ENCODE results near the gene MPRIP.

The MPRIP gene

GRCh38 chr17:17140590-17140980 lies 98.3 kb downstream of the MPRIP start:
- peaks cover 17% of the 10 kb centered on the region for H3K36me3 ChIP-seq (ENCODE audit: control insufficient read depth, insufficient read depth, low read length)
- H3K23ac ChIP-seq (ENCODE audit: low read length), result no peak overlapping the region
- H3K79me1 ChIP-seq (ENCODE audit: low read length), result no peaks in the 10 kb centered on the region
- no peak overlapping the region for H2BK15ac ChIP-seq (replicated peaks; ENCODE audit: low read depth)
- no peak overlapping the region for H3K27ac ChIP-seq (ENCODE audit: low read depth, low read length)
- DNase-seq, result peak; percentile 40
- H3K9ac ChIP-seq (ENCODE audit: low read length), result no peak overlapping the region
- no peak overlapping the region for H2BK120ac ChIP-seq (ENCODE audit: low read depth, low read length)
- H2AK5ac ChIP-seq (ENCODE audit: low read length), result no peak overlapping the region
- H3K27me3 ChIP-seq (ENCODE audit: insufficient read depth, low read length, poor library complexity), result no peaks in the 10 kb centered on the region
- no peak overlapping the region for H3K18ac ChIP-seq (ENCODE audit: low read length)
- H4K5ac ChIP-seq (ENCODE audit: low read length), result no peak overlapping the region
- no peak overlapping the region for H3K4me2 ChIP-seq (ENCODE audit: low read length)
- no peak overlapping the region for H3K4me3 ChIP-seq (ENCODE audit: low read length)
- H3K79me2 ChIP-seq (ENCODE audit: control insufficient read depth, insufficient read depth, low read length), result no peaks in the 10 kb centered on the region
- no peak overlapping the region for H2BK5ac ChIP-seq (ENCODE audit: low read length)
- H3K4ac ChIP-seq (ENCODE audit: low read depth, low read length), result no peak overlapping the region
- no CpG with 5 or more reads among the region's 5 CpGs for WGBS (ENCODE audit: extremely low coverage, insufficient coverage, low lambda C conversion rate)
- no peaks in the 10 kb centered on the region for H3K4me1 ChIP-seq (ENCODE audit: control insufficient read depth, low read depth, low read length)
- H4K8ac ChIP-seq (ENCODE audit: low read depth, low read length), result no peak overlapping the region
- H3K56ac ChIP-seq (ENCODE audit: low read length), result no peak overlapping the region

GRCh38 chr17:17141279-17141678 lies 99.0 kb downstream of the MPRIP start:
- H3K27me3 ChIP-seq (ENCODE audit: insufficient read depth, low read length, poor library complexity), result no peaks in the 10 kb centered on the region
- H3K27ac ChIP-seq (ENCODE audit: low read depth, low read length), result no peak overlapping the region
- H3K79me1 ChIP-seq (ENCODE audit: low read length), result no peaks in the 10 kb centered on the region
- DNase-seq, result no peak
- H3K23ac ChIP-seq (ENCODE audit: low read length), result no peak overlapping the region
- no peak overlapping the region for H3K9ac ChIP-seq (ENCODE audit: low read length)
- no peak overlapping the region for H4K5ac ChIP-seq (ENCODE audit: low read length)
- H3K4me1 ChIP-seq (ENCODE audit: control insufficient read depth, low read depth, low read length), result no peaks in the 10 kb centered on the region
- no peaks in the 10 kb centered on the region for H3K79me2 ChIP-seq (ENCODE audit: control insufficient read depth, insufficient read depth, low read length)
- peak overlapping the region; percentile 10 for H3K56ac ChIP-seq (ENCODE audit: low read length)
- H2BK120ac ChIP-seq (ENCODE audit: low read depth, low read length), result no peak overlapping the region
- H3K4me2 ChIP-seq (ENCODE audit: low read length), result no peak overlapping the region
- H2AK5ac ChIP-seq (ENCODE audit: low read length), result no peak overlapping the region
- no peak overlapping the region for H3K4me3 ChIP-seq (ENCODE audit: low read length)
- H4K8ac ChIP-seq (ENCODE audit: low read depth, low read length), result no peak overlapping the region
- no peak overlapping the region for H2BK5ac ChIP-seq (ENCODE audit: low read length)
- WGBS (ENCODE audit: extremely low coverage, insufficient coverage, low lambda C conversion rate), result no CpG with 5 or more reads among the region's 12 CpGs
- H3K36me3 ChIP-seq (ENCODE audit: control insufficient read depth, insufficient read depth, low read length), result peaks cover 17% of the 10 kb centered on the region
- no peak overlapping the region for H3K4ac ChIP-seq (ENCODE audit: low read depth, low read length)
- H3K18ac ChIP-seq (ENCODE audit: low read length), result no peak overlapping the region
- no peak overlapping the region for H2BK15ac ChIP-seq (replicated peaks; ENCODE audit: low read depth)

GRCh38 chr17:17141860-17142552 lies 99.7 kb downstream of the MPRIP start:
- Histone ChIP-seq H3K4me1 (ENCODE audit: control insufficient read depth, low read depth, low read length) (no peaks in the 10 kb centered on the region), H3K27ac (ENCODE audit: low read depth, low read length) (no peak overlapping the region), H3K79me1 (ENCODE audit: low read length) (no peaks in the 10 kb centered on the region), H3K9ac (ENCODE audit: low read length) (no peak overlapping the region), H4K8ac (ENCODE audit: low read depth, low read length) (no peak overlapping the region), H3K56ac (ENCODE audit: low read length) (no peak overlapping the region), H3K23ac (ENCODE audit: low read length) (no peak overlapping the region), H3K27me3 (ENCODE audit: insufficient read depth, low read length, poor library complexity) (no peaks in the 10 kb centered on the region), H2BK5ac (ENCODE audit: low read length) (no peak overlapping the region), H2BK15ac (replicated peaks; ENCODE audit: low read depth) (no peak overlapping the region), H3K4me3 (ENCODE audit: low read length) (no peak overlapping the region), H2BK120ac (ENCODE audit: low read depth, low read length) (no peak overlapping the region), H3K4me2 (ENCODE audit: low read length) (no peak overlapping the region), H4K5ac (ENCODE audit: low read length) (no peak overlapping the region), H3K36me3 (ENCODE audit: control insufficient read depth, insufficient read depth, low read length) (peaks cover 19% of the 10 kb centered on the region), H3K4ac (ENCODE audit: low read depth, low read length) (no peak overlapping the region), H3K18ac (ENCODE audit: low read length) (no peak overlapping the region), H2AK5ac (ENCODE audit: low read length) (no peak overlapping the region), H3K79me2 (ENCODE audit: control insufficient read depth, insufficient read depth, low read length) (no peaks in the 10 kb centered on the region)
- WGBS (ENCODE audit: extremely low coverage, insufficient coverage, low lambda C conversion rate), result no CpG with 5 or more reads among the region's 23 CpGs
- DNase-seq, result peak; percentile 47

- no peak overlapping the region for H3K9ac ChIP-seq (ENCODE audit: low read length)
- no peak overlapping the region for H2BK15ac ChIP-seq (replicated peaks; ENCODE audit: low read depth)
- H2AK5ac ChIP-seq (ENCODE audit: low read length), result no peak overlapping the region
- no peak overlapping the region for H3K18ac ChIP-seq (ENCODE audit: low read length)
- H3K23ac ChIP-seq (ENCODE audit: low read length), result no peak overlapping the region
- no peak overlapping the region for H3K4me2 ChIP-seq (ENCODE audit: low read length)
- H2BK120ac ChIP-seq (ENCODE audit: low read depth, low read length), result no peak overlapping the region
- H3K79me1 ChIP-seq (ENCODE audit: low read length), result no peaks in the 10 kb centered on the region
- no peak overlapping the region for H3K4ac ChIP-seq (ENCODE audit: low read depth, low read length)
- WGBS (ENCODE audit: extremely low coverage, insufficient coverage, low lambda C conversion rate), result no CpG with 5 or more reads among the region's 11 CpGs
- H3K27ac ChIP-seq (ENCODE audit: low read depth, low read length), result no peak overlapping the region
- H4K8ac ChIP-seq (ENCODE audit: low read depth, low read length), result no peak overlapping the region
- H3K36me3 ChIP-seq (ENCODE audit: control insufficient read depth, insufficient read depth, low read length), result peaks cover 19% of the 10 kb centered on the region
- DNase-seq, result no peak
- no peak overlapping the region for H3K56ac ChIP-seq (ENCODE audit: low read length)
- H2BK5ac ChIP-seq (ENCODE audit: low read length), result no peak overlapping the region
- H3K79me2 ChIP-seq (ENCODE audit: control insufficient read depth, insufficient read depth, low read length), result no peaks in the 10 kb centered on the region
- H3K4me3 ChIP-seq (ENCODE audit: low read length), result no peak overlapping the region
- H3K4me1 ChIP-seq (ENCODE audit: control insufficient read depth, low read depth, low read length), result no peaks in the 10 kb centered on the region
- H4K5ac ChIP-seq (ENCODE audit: low read length), result no peak overlapping the region
- no peaks in the 10 kb centered on the region for H3K27me3 ChIP-seq (ENCODE audit: insufficient read depth, low read length, poor library complexity)
Measured at GRCh38 chr17:17142556-17142955, 100.3 kb downstream of the MPRIP start.

- no peak for DNase-seq
- Histone ChIP-seq H3K4ac (ENCODE audit: low read depth, low read length) (no peak overlapping the region), H2BK120ac (ENCODE audit: low read depth, low read length) (no peak overlapping the region), H3K36me3 (ENCODE audit: control insufficient read depth, insufficient read depth, low read length) (peaks cover 19% of the 10 kb centered on the region), H3K56ac (ENCODE audit: low read length) (no peak overlapping the region), H3K27me3 (ENCODE audit: insufficient read depth, low read length, poor library complexity) (no peaks in the 10 kb centered on the region), H2BK15ac (replicated peaks; ENCODE audit: low read depth) (no peak overlapping the region), H3K9ac (ENCODE audit: low read length) (no peak overlapping the region), H4K5ac (ENCODE audit: low read length) (no peak overlapping the region), H4K8ac (ENCODE audit: low read depth, low read length) (no peak overlapping the region), H3K4me1 (ENCODE audit: control insufficient read depth, low read depth, low read length) (no peaks in the 10 kb centered on the region), H3K27ac (ENCODE audit: low read depth, low read length) (no peak overlapping the region), H2AK5ac (ENCODE audit: low read length) (no peak overlapping the region), H3K79me2 (ENCODE audit: control insufficient read depth, insufficient read depth, low read length) (no peaks in the 10 kb centered on the region), H2BK5ac (ENCODE audit: low read length) (no peak overlapping the region), H3K79me1 (ENCODE audit: low read length) (no peaks in the 10 kb centered on the region), H3K18ac (ENCODE audit: low read length) (no peak overlapping the region), H3K4me3 (ENCODE audit: low read length) (no peak overlapping the region), H3K4me2 (ENCODE audit: low read length) (no peak overlapping the region), H3K23ac (ENCODE audit: low read length) (no peak overlapping the region)
- no CpG with 5 or more reads among the region's 19 CpGs for WGBS (ENCODE audit: extremely low coverage, insufficient coverage, low lambda C conversion rate)
Measured at GRCh38 chr17:17143501-17143900, 101.2 kb downstream of the MPRIP start.

- no peaks in the 10 kb centered on the region for H3K27me3 ChIP-seq (ENCODE audit: insufficient read depth, low read length, poor library complexity)
- no peak overlapping the region for H3K18ac ChIP-seq (ENCODE audit: low read length)
- no peak overlapping the region for H2BK120ac ChIP-seq (ENCODE audit: low read depth, low read length)
- H4K5ac ChIP-seq (ENCODE audit: low read length), result no peak overlapping the region
- no CpG with 5 or more reads among the region's 4 CpGs for WGBS (ENCODE audit: extremely low coverage, insufficient coverage, low lambda C conversion rate)
- H2BK5ac ChIP-seq (ENCODE audit: low read length), result no peak overlapping the region
- no peak for DNase-seq
- H2BK15ac ChIP-seq (replicated peaks; ENCODE audit: low read depth), result no peak overlapping the region
- no peak overlapping the region for H3K23ac ChIP-seq (ENCODE audit: low read length)
- H3K4me2 ChIP-seq (ENCODE audit: low read length), result no peak overlapping the region
- no peak overlapping the region for H3K56ac ChIP-seq (ENCODE audit: low read length)
- no peak overlapping the region for H3K4ac ChIP-seq (ENCODE audit: low read depth, low read length)
- H3K4me1 ChIP-seq (ENCODE audit: control insufficient read depth, low read depth, low read length), result no peaks in the 10 kb centered on the region
- no peak overlapping the region for H3K9ac ChIP-seq (ENCODE audit: low read length)
- no peaks in the 10 kb centered on the region for H3K79me2 ChIP-seq (ENCODE audit: control insufficient read depth, insufficient read depth, low read length)
- H4K8ac ChIP-seq (ENCODE audit: low read depth, low read length), result no peak overlapping the region
- no peak overlapping the region for H3K4me3 ChIP-seq (ENCODE audit: low read length)
- H3K36me3 ChIP-seq (ENCODE audit: control insufficient read depth, insufficient read depth, low read length), result peaks cover 16% of the 10 kb centered on the region
- H2AK5ac ChIP-seq (ENCODE audit: low read length), result no peak overlapping the region
- no peak overlapping the region for H3K27ac ChIP-seq (ENCODE audit: low read depth, low read length)
- H3K79me1 ChIP-seq (ENCODE audit: low read length), result no peaks in the 10 kb centered on the region
Measured at GRCh38 chr17:17144061-17144460, 101.8 kb downstream of the MPRIP start.
